ENCODE results near the gene S1PR4. TPM values are rescaled to one million over a fixed set of nuclear protein-coding genes. Genes with fewer than 3 reads are reported as not detected.
"Not testable (repeated sequence)": the region's sequence is repeated elsewhere in the genome, so short reads cannot be mapped to it uniquely, and the experiment has no call there.

Gene S1PR4
- total RNA-seq, 1 donor from 2014 or later, result 3.1 TPM

GRCh38 chr19:3172673-3173000 lies 5.9 kb upstream of the S1PR4 start:
- intact Hi-C loops (cut with DNase I); DNase-seq (ENCODE audit: low spot score): not testable (repeated sequence)

GRCh38 chr19:3175781-3176714 lies 2.5 kb upstream of the S1PR4 start:
- no peak for DNase-seq (ENCODE audit: low spot score)
- ATAC-seq, result peak; percentile 33
- intact Hi-C loops (cut with DNase I), result no loop called here

More at GRCh38 chr19:3172673-3173000, 5.9 kb upstream of the S1PR4 start:
- ATAC-seq, result not testable (repeated sequence)

DNA sequence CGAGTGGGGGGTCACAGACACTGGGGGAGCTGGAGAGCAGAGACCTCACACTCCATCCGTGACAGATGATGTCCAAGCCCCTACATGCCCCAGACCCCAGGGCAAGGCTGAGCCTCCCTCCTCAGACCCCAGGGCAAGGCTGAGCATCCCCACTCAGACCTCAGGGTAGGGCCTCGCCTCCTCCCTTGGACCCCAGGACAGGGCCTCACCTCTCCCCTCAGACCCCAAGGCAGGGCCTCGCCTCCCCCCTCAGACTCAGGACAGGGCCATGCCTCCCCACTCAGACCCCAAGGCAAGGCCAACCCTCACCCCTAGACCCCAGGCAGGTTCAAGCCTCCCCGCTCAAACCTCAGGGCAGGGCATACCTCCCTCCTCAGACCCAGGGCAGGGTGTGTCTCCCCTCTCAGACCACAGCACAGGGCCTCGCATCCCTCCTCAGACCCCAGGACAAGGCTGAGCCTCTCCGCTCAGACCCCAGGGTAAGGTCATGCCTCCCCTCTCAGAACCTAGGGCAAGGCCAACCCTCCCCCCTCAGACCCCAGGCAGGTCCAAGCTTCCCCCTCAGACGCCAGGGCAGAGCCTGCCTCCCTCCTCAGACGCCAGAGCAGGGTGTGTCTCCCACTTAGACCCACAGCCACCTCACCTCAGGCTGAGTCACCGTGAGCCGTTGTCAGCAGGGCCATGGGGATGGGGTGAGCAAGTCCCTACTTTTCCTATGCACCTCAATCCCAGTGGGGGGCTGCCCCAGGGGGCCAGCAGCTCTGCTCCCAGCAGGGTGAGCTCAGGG lies 1.7 kb upstream of the S1PR4 start:
- peak; percentile 55 for DNase-seq (ENCODE audit: low spot score)
- intact Hi-C loops (cut with DNase I), result no loop called here
- ATAC-seq, result peak; percentile 34

DNA sequence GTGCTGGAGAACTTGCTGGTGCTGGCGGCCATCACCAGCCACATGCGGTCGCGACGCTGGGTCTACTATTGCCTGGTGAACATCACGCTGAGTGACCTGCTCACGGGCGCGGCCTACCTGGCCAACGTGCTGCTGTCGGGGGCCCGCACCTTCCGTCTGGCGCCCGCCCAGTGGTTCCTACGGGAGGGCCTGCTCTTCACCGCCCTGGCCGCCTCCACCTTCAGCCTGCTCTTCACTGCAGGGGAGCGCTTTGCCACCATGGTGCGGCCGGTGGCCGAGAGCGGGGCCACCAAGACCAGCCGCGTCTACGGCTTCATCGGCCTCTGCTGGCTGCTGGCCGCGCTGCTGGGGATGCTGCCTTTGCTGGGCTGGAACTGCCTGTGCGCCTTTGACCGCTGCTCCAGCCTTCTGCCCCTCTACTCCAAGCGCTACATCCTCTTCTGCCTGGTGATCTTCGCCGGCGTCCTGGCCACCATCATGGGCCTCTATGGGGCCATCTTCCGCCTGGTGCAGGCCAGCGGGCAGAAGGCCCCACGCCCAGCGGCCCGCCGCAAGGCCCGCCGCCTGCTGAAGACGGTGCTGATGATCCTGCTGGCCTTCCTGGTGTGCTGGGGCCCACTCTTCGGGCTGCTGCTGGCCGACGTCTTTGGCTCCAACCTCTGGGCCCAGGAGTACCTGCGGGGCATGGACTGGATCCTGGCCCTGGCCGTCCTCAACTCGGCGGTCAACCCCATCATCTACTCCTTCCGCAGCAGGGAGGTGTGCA lies 587 bp downstream of the S1PR4 start:
- ATAC-seq, result no peak
- intact Hi-C loops (cut with DNase I), result no loop called here
- DNase-seq (ENCODE audit: low spot score), result peak; percentile 54

GRCh38 chr19:3179739-3180293 lies 1.2 kb downstream of the S1PR4 start:
- intact Hi-C loops (cut with DNase I), result no loop called here
- ATAC-seq (no peak), DNase-seq (ENCODE audit: low spot score) (peak; percentile 53)

GRCh38 chr19:3183721-3184641 lies 5.4 kb downstream of the S1PR4 start:
- intact Hi-C loops (cut with DNase I), result no loop called here
- no peak for ATAC-seq
- no peak for DNase-seq (ENCODE audit: low spot score)

DNA sequence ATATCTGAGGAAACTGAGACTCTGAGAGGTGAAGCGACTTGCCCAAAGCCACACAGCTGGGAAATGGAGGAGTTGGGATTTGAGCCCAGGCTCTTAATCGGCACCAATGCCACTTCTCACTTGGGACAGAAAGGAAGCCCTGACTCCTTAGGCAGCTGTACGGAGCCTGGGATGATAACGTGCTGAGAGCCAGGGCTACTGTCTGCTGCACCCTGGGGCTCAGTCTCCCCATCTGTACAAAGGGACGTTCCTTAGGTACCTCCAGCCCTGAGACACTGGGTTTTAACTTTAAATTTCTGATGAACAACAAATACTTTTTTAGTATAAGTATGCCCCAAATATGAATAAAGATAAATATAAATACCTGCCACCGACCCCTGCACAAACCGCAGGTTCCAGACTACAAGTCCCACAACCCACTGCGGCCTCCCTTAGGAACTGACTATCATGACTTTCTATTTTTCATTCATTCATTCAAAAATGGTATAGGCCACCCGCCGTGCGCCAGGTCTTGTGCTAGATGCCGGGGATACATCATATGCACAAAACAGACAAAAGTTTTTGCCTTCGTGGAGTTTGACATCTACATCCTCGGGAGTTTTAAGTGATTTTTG lies 6.4 kb downstream of the S1PR4 start:
- DNase-seq (ENCODE audit: low spot score), result peak; percentile 84
- intact Hi-C loops (cut with DNase I), result no loop called here
- ATAC-seq, result peak; percentile 79

DNA sequence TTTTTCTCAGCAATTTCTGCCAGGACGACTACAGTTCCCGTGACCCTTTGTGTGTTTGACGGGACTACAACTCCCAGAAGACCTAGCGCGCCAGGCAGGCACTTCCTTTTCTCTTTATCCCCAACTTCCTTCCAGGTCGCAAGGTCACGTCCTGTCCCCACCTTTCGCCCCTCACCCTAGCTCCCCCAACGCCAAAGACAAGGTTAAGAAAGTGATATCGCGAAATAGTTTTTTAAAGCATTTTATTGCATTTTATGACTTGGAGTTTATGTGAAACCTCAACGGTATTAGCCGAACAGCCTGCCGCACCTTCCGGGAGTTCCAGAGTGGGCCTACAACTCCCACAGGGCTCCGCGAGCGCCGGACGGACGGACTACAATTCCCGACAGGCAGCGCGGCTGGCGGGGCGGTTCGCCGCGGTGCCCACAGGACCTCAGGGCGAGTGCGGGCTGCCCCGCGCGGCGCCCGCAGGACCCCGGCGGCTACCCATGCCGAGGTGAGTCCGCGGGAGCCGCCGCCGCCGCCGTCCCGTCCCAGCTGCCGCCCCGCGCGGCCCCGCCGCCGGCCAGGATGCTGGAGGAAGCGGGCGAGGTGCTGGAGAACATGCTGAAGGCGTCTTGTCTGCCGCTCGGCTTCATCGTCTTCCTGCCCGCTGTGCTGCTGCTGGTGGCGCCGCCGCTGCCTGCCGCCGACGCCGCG lies 7.0 kb downstream of the S1PR4 start, which contains the start of gene NCLN:
Gene NCLN (plus strand): TSS at position 470 of the 699 bp plus-strand sequence. CDS start 101 bp downstream, at position 571.
- peak; percentile 98 for ATAC-seq
- intact Hi-C loops (cut with DNase I), result no loop called here
- DNase-seq (ENCODE audit: low spot score), result peak; percentile 96

- DNase-seq (ENCODE audit: low spot score) (no peak), ATAC-seq (no peak)
- intact Hi-C loops (cut with DNase I), result no loop called here
These were observed 7.7 kb downstream of the S1PR4 start for GRCh38 chr19:3186160-3186688.

GRCh38 chr19:3186891-3187661 lies 8.5 kb downstream of the S1PR4 start:
- no peak for ATAC-seq
- DNase-seq (ENCODE audit: low spot score), result no peak
- intact Hi-C loops (cut with DNase I), result no loop called here

GRCh38 chr19:3187662-3188511 lies 9.3 kb downstream of the S1PR4 start:
- intact Hi-C loops (cut with DNase I), result no loop called here
- ATAC-seq, result no peak
- no peak for DNase-seq (ENCODE audit: low spot score)

GRCh38 chr19:3188627-3189596 lies 10.3 kb downstream of the S1PR4 start:
- intact Hi-C loops (cut with DNase I), result no loop called here
- no peak for ATAC-seq
- DNase-seq (ENCODE audit: low spot score), result no peak

- DNase-seq (ENCODE audit: low spot score), result no peak
- no peak for ATAC-seq
- intact Hi-C loops (cut with DNase I), result no loop called here
These were observed 11.3 kb downstream of the S1PR4 start for GRCh38 chr19:3189702-3190469.

Data from sciatic nerve (tissue), 2 donors.